Endothelial cell of umbilical vein (primary cell): ENCODE results near the gene KRT83. TPM values are rescaled to one million over a fixed set of nuclear protein-coding genes. Genes with fewer than 3 reads are reported as not detected.

Experiments used
- BruUV-seq: library from RNA; stranded (reverse); fragments of 400-500 nt; replicated peaks from 2 replicates; lab custom pipeline; 2021; lab: Mats Ljungman, UMichigan
- CTCF ChIA-PET: fragments of 300-600, 350-600 bp; sonication (Branson Sonifier 250); formaldehyde crosslinking; loops from one replicate; lab custom pipeline; 2021; ENCODE audit warnings: antibody characterized with exemption, inconsistent platforms; lab: Charles Lee
- POLR2A ChIA-PET: fragments of 300-600, 350-600 bp; sonication (Branson Sonifier 250); formaldehyde crosslinking; loops from one replicate; lab custom pipeline; 2021; ENCODE audit warnings: antibody characterized with exemption, inconsistent platforms; lab: Charles Lee
- DNase-seq: peaks from one replicate; pipeline ENCODE4 v3.0.0-alpha.2; 2011; ENCODE audit warnings: low read depth, low spot score
- FAIRE-seq: peaks from 2 replicates; lab custom pipeline; 2011; peaks lifted over from hg19 to GRCh38; lab: Jason Lieb, UNC
- H2AFZ ChIP-seq: 2 replicates; pipeline ENCODE4 v1.6.0; 2012; ENCODE audit warnings: low read depth, low read length, control low read depth, inconsistent platforms
- H3K27ac ChIP-seq: 2 replicates; pipeline ENCODE4 v1.5.1; 2011; ENCODE audit warnings: low read depth, mild to moderate bottlenecking, control low read depth, low read length, moderate library complexity; ENCODE audit not compliant: insufficient read depth
- H3K27me3 ChIP-seq, 2 experiments: 2 replicates each; pipeline versions ENCODE4 v1.6.0 to v1.6.1; 2011; ENCODE audit warnings: low read length in 2 of 2, mixed read lengths in 1 of 2; ENCODE audit not compliant: control insufficient read depth in 2 of 2, insufficient read depth in 2 of 2
- H3K36me3 ChIP-seq, 2 experiments: 2 replicates in 1 of 2; 3 replicates in 1 of 2; pipeline ENCODE4 v1.5.1; 2011; ENCODE audit warnings: low read length in 2 of 2, mild to moderate bottlenecking in 1 of 2, moderate library complexity in 1 of 2; ENCODE audit not compliant: control insufficient read depth in 2 of 2, insufficient read depth in 2 of 2; ENCODE audit errors: extremely low read depth in 1 of 2
- H3K4me1 ChIP-seq: 3 replicates; pipeline ENCODE4 v1.5.1; 2011; ENCODE audit warnings: mild to moderate bottlenecking, low read length; ENCODE audit not compliant: control insufficient read depth, insufficient read depth; ENCODE audit errors: extremely low read depth
- H3K4me2 ChIP-seq: 2 replicates; pipeline ENCODE4 v1.6.1; 2011; ENCODE audit warnings: low read length, control low read depth, mixed read lengths; ENCODE audit not compliant: insufficient read depth
- H3K4me3 ChIP-seq, 3 experiments: fragments of 200-600 bp in 1 of 3; sonication (generic), shearing (Covaris generic) in 1 of 3; replicated peaks in 1 of 3; 2 replicates each; pipeline ENCODE4 v1.5.1; 2011 to 2016; ENCODE audit warnings: control low read depth in 3 of 3, low read length in 3 of 3, mild to moderate bottlenecking in 2 of 3, inconsistent platforms in 1 of 3, low read depth in 1 of 3, moderate library complexity in 1 of 3; ENCODE audit not compliant: insufficient read depth in 1 of 3
- H3K79me2 ChIP-seq: 2 replicates; pipeline ENCODE4 v1.6.0; 2012; ENCODE audit warnings: low read length, inconsistent platforms; ENCODE audit not compliant: control insufficient read depth, insufficient read depth
- H3K9ac ChIP-seq: replicated peaks from 2 replicates; pipeline ENCODE3; 2011; ENCODE audit warnings: low read length, control low read depth; ENCODE audit not compliant: insufficient read depth; ENCODE audit errors: extremely low read depth
- H3K9me1 ChIP-seq: replicated peaks from 3 replicates; pipeline ENCODE4 v1.6.0; 2011; ENCODE audit warnings: mild to moderate bottlenecking, low read length; ENCODE audit not compliant: control insufficient read depth, insufficient read depth; ENCODE audit errors: extremely low read depth
- H3K9me3 ChIP-seq: replicated peaks from 2 replicates; pipeline ENCODE4 v1.5.1; 2012; ENCODE audit warnings: low read length, inconsistent platforms; ENCODE audit not compliant: control insufficient read depth, insufficient read depth
- H4K20me1 ChIP-seq: replicated peaks from 2 replicates; pipeline ENCODE3; 2011; ENCODE audit warnings: mild to moderate bottlenecking, low read length; ENCODE audit not compliant: control insufficient read depth, insufficient read depth; ENCODE audit errors: extremely low read depth
- EZH2 ChIP-seq: IDR thresholded peaks from 2 replicates; pipeline ENCODE4 v1.6.1; 2012; ENCODE audit warnings: borderline replicate concordance, low read depth, mild to moderate bottlenecking, moderate library complexity, low read length, inconsistent platforms; ENCODE audit not compliant: severe bottlenecking
- FOS ChIP-seq: IDR thresholded peaks from 2 replicates; pipeline ENCODE4 v1.6.1; 2011; ENCODE audit warnings: mild to moderate bottlenecking, low read length, moderate library complexity, borderline replicate concordance; ENCODE audit not compliant: insufficient read depth
- GATA2 ChIP-seq: IDR thresholded peaks from 2 replicates; pipeline ENCODE4 v1.7.0; 2011; ENCODE audit warnings: low read depth, mild to moderate bottlenecking, moderate library complexity, mixed read lengths, low read length; ENCODE audit not compliant: insufficient read length, insufficient read depth
- JUN ChIP-seq: IDR thresholded peaks from 2 replicates; pipeline ENCODE4 v1.6.1; 2011; ENCODE audit warnings: borderline replicate concordance, low read depth; ENCODE audit not compliant: insufficient read length, insufficient read depth
- MYC ChIP-seq: IDR thresholded peaks from one replicate; pipeline ENCODE4 v1.6.1; 2011; ENCODE audit warnings: mild to moderate bottlenecking, low read depth, low read length
- POLR2A ChIP-seq: IDR thresholded peaks from 2 replicates; pipeline ENCODE4 v1.6.1; 2012; ENCODE audit warnings: low read depth, mild to moderate bottlenecking, control low read depth, low read length
- POLR2AphosphoS5 ChIP-seq: IDR thresholded peaks from 2 replicates; pipeline ENCODE4 v1.6.1; 2012; ENCODE audit warnings: low read depth, mild to moderate bottlenecking, control low read depth, low read length, moderate library complexity; ENCODE audit not compliant: insufficient read depth
- dilution Hi-C: fragments of 300-500 bp; cut with MboI; formaldehyde crosslinking; loops from one replicate; pipeline ENCODE4 v1.15.0; 2019; ENCODE audit warnings: low sequenced_read_pairs; ENCODE audit not compliant: extremely low pct_ligation_motif_present
- intact Hi-C: fragments of 100-400 bp; cut with micrococcal nuclease; formaldehyde crosslinking; loops from one replicate; pipeline ENCODE4 v1.10.0; 2022
- polyA plus RNA-seq, 4 experiments: library from polyadenylated mRNA; depleted of rRNA in 3 of 4; stranded (reverse) in 3 of 4; unstranded in 1 of 4; fragments of >200 nt; gene quantifications; 2 replicates each; pipeline versions ENCODE4 v1.2.1 to v1.2.3, GENCODE V29; 2011 to 2012; ENCODE audit warnings: missing spikeins in 1 of 4
- total RNA-seq: library from RNA; stranded (reverse); gene quantifications from 2 replicates; pipeline ENCODE4 v1.2.3, GENCODE V29; 2021
- TF ChIP-seq, protein P1 (sequence below), 2 donors: IDR thresholded peaks; 1 replicate in 1 of 2; 2 replicates in 1 of 2; pipeline ENCODE4 v1.5.1; 2011; ENCODE audit warnings: low read length in 2 of 2, mild to moderate bottlenecking in 2 of 2, moderate library complexity in 2 of 2, control low read depth in 1 of 2, inconsistent platforms in 1 of 2, low read depth in 1 of 2; ENCODE audit not compliant: insufficient read depth in 1 of 2; ENCODE audit errors: extremely low read depth in 1 of 2
- TF ChIP-seq, protein P2 (sequence below): IDR thresholded peaks from 2 replicates; pipeline ENCODE4 v1.6.1; 2011; ENCODE audit not compliant: insufficient read depth, insufficient read length

The KRT83 gene
- total and polyA plus RNA-seq, 2 donors (not counting 3 experiments of a cell fraction or from before 2014, with no cell fraction given) = not detected

DNA sequence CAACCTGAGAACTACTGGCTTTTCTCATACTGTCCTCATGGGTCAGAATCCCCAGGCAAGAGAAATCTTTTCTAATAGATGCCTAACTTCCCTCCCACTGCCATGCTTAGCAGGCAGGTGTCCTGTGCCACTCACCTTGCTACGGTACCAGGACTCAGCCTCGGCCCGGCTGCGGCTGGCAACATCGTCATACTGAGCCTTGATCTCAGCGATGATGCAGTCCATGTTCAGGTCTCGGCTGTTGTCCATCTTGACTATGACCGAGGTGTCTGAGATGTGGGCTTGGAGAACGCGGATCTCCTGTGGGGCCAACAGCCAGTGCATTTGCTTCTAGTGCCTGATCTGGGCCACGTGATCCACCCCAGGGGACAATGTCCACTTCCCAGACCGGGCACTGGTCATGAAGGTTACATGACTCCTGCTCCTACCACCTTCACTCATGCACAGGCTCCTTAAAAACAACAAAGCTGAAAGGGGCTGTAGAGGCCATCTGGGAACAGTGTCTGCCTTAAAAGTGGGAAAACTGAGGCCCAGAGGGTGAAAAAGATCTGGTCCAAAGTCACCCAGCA lies 42.0 kb upstream of the KRT83 start:
- POLR2A ChIA-PET = no interaction called here
- Histone ChIP-seq H3K9me3 (no peaks in the 10 kb centered on the region), H3K36me3 (no peaks in the 10 kb centered on the region), H4K20me1 (no peaks in the 10 kb centered on the region), H3K4me2 (no peak overlapping the region), H3K79me2 (no peaks in the 10 kb centered on the region), H2AFZ (no peak overlapping the region), H3K4me1 (no peaks in the 10 kb centered on the region), H3K9ac (no peak overlapping the region), H3K27me3 (peaks cover 2 to 3% of the 10 kb centered on the region in 2 experiments), H3K27ac (no peak overlapping the region), H3K4me3 (no peak overlapping the region), H3K9me1 (no peaks in the 10 kb centered on the region)
- BruUV-seq = no TSS peak
- CTCF ChIA-PET = no interaction called here
- FAIRE-seq (no peak), DNase-seq (no peak)
- TF ChIP-seq MYC = no peak
- no peak for TF ChIP-seq POLR2AphosphoS5
- TF ChIP-seq, protein P1, sequence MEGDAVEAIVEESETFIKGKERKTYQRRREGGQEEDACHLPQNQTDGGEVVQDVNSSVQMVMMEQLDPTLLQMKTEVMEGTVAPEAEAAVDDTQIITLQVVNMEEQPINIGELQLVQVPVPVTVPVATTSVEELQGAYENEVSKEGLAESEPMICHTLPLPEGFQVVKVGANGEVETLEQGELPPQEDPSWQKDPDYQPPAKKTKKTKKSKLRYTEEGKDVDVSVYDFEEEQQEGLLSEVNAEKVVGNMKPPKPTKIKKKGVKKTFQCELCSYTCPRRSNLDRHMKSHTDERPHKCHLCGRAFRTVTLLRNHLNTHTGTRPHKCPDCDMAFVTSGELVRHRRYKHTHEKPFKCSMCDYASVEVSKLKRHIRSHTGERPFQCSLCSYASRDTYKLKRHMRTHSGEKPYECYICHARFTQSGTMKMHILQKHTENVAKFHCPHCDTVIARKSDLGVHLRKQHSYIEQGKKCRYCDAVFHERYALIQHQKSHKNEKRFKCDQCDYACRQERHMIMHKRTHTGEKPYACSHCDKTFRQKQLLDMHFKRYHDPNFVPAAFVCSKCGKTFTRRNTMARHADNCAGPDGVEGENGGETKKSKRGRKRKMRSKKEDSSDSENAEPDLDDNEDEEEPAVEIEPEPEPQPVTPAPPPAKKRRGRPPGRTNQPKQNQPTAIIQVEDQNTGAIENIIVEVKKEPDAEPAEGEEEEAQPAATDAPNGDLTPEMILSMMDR (IDR thresholded peaks at IDR 0.05; ENCODE audit: extremely low read depth in 1 of 2, insufficient read depth in 1 of 2, low read depth in 1 of 2, low read length in 2 of 2) = no peak
- TF ChIP-seq POLR2A = no peak
- TF ChIP-seq, protein P2, sequence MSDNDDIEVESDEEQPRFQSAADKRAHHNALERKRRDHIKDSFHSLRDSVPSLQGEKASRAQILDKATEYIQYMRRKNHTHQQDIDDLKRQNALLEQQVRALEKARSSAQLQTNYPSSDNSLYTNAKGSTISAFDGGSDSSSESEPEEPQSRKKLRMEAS = no peak
- TF ChIP-seq JUN = no peak
- TF ChIP-seq EZH2 = no peak
- no peak for TF ChIP-seq FOS
- TF ChIP-seq GATA2 = no peak
- intact Hi-C loops (no loop called here), dilution Hi-C loops (no loop called here)
